Measurements from ENCODE around the gene PKM.

Gene PKM

DNA sequence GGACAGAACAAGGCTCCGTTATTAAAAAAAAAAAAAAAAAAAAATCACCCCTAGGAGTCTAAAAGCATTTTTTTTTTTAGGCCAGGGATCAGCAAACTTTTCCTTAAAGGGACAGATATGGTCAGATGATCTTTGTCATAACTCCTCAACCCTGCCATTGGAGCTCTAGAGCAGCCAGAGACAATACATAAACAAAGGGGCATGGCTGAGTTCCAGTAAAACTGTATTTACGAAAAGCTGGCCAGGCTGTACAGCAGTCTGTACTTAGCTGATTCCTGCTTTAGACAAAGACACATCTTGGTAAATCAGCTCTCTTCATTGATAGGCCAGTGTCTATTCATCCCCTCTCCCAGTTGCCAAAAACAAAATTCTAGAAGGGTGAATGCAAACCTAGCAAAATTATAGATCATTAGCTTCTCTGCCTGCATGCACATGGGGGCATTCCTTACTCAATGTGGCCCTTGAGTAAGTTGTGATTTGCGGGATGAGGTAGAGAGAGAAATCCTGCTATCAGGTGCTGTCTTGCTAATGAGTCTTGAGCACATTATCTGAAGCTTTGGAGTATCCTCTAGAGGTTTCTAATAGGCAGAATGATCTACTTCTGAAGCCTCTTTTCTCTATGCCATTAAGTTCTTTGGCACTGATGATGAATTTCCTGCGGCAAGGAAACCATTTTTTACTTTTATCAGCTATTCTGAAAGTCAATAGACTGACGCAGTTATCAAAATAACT lies 77.6 kb downstream of the PKM start:
- no peak for DNase-seq

Data from 8988T (cell line).